Measurements from ENCODE around the gene SLC19A1.

Gene SLC19A1

DNA sequence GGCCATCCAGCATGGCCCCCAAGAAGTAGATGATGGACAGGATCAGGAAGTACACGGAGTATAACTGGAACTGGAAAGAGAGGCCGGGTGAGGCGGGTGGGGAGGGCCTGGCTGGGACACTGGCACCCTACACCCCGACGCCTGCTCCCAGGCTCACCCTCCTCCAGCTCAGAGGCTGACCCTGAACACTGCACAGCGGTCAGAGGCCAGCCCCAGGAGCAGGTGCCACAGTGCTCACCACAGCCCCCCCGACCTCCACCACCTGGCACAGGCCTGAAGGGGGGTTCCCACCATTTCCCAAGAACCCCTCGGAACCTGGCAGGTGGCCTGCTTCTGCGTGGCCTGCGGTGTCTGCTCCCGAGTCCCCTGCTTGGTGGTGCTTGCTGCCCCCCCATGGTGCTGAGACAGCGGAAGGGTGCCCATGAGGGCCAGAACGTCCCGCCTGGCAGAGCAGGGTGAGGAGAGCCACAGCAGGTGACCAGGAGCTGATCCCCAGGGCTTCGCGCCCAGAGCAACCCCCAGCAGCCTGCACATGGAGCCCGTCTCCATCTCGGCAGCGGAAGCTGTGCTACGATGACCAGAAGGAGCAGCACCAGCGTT lies 26.1 kb downstream of the SLC19A1 start:
- no peak overlapping the region for H3K9ac ChIP-seq (ENCODE audit: low read length)
- TF ChIP-seq, protein P1, sequence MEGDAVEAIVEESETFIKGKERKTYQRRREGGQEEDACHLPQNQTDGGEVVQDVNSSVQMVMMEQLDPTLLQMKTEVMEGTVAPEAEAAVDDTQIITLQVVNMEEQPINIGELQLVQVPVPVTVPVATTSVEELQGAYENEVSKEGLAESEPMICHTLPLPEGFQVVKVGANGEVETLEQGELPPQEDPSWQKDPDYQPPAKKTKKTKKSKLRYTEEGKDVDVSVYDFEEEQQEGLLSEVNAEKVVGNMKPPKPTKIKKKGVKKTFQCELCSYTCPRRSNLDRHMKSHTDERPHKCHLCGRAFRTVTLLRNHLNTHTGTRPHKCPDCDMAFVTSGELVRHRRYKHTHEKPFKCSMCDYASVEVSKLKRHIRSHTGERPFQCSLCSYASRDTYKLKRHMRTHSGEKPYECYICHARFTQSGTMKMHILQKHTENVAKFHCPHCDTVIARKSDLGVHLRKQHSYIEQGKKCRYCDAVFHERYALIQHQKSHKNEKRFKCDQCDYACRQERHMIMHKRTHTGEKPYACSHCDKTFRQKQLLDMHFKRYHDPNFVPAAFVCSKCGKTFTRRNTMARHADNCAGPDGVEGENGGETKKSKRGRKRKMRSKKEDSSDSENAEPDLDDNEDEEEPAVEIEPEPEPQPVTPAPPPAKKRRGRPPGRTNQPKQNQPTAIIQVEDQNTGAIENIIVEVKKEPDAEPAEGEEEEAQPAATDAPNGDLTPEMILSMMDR (IDR thresholded peaks at IDR 0.05; ENCODE audit: low read length), result no peak
- TF ChIP-seq EZH2phosphoT487 (IDR thresholded peaks at IDR 0.05; ENCODE audit: low read length) (no peak), EZH2 (optimal IDR thresholded peaks at IDR 0.05; ENCODE audit: low read depth, low read length) (no peak)
- no peak overlapping the region for H3K27ac ChIP-seq (ENCODE audit: low read length)
- no peaks in the 10 kb centered on the region for H3K4me1 ChIP-seq (ENCODE audit: low read length)
- no peaks in the 10 kb centered on the region for H3K36me3 ChIP-seq (replicated peaks; ENCODE audit: insufficient read depth, low read length)
- DNase-seq, result no peak
- H3F3A ChIP-seq (ENCODE audit: insufficient read depth, low read length), result no peaks in the 10 kb centered on the region
- H4K20me1 ChIP-seq (ENCODE audit: insufficient read depth, low read length), result no peaks in the 10 kb centered on the region
- 0 out of 2 replicates have a peak, but pooled peaks cover 9% of the 10 kb centered on the region for H3K79me2 ChIP-seq (ENCODE audit: low read length)
- no peaks in the 10 kb centered on the region for H3K9me2 ChIP-seq (replicated peaks; ENCODE audit: insufficient read depth, low read length)
- H2AFZ ChIP-seq (ENCODE audit: low read length), result no peak overlapping the region
- H3K9me3 ChIP-seq (replicated peaks; ENCODE audit: insufficient read depth, low read length), result no peaks in the 10 kb centered on the region
- no peak overlapping the region for H3K4me2 ChIP-seq (ENCODE audit: low read depth, low read length)
- H3K4me3 ChIP-seq (ENCODE audit: low read length), result no peak overlapping the region
- no peaks in the 10 kb centered on the region for H3K27me3 ChIP-seq (replicated peaks; ENCODE audit: insufficient read depth, low read length)

DNA sequence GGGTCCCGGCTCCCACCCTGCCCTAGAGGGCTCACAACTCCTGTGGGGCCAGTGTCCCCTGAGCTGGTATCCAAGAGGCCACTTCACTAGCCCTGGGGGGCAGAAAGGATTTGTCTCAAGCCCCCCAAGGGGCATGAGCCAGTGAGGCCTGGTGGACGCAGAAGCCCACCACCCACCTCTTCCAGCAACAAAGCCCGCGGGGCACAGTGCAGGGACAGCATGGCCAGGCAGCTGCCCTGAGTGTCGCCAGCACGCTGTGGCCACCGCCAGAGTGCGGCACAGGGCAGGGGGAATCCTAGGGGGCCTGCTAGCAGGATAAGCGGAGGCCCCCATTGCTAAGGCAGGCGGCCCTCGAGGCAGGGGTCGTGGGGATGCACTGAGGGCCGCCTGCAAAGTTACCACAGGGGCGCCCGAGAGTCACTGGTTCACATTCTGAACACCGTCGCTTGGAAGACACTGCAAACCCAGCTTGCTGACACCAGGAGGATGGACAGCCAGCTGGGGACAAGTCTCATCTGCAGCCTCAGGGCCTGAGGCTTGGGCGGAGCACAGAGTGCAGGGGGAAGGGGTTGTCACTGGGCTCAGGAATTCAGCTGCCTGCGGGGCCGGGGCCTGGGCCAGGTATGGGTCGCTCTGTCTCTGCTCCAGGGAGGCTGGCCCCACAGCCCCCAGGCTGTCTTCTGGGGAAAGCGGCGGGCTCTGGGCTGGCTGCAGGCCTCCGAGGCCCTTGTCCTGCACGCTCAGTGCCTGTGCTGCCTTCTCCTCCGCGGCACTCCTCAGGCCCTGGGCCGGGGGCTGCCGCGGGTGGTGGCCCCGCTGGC lies 26.8 kb downstream of the SLC19A1 start:
- H3K4me3 ChIP-seq (ENCODE audit: low read length), result no peak overlapping the region
- no peaks in the 10 kb centered on the region for H4K20me1 ChIP-seq (ENCODE audit: insufficient read depth, low read length)
- H3K4me1 ChIP-seq (ENCODE audit: low read length), result no peaks in the 10 kb centered on the region
- no peaks in the 10 kb centered on the region for H3K9me3 ChIP-seq (replicated peaks; ENCODE audit: insufficient read depth, low read length)
- no peak for DNase-seq
- H3F3A ChIP-seq (ENCODE audit: insufficient read depth, low read length), result no peaks in the 10 kb centered on the region
- H3K36me3 ChIP-seq (replicated peaks; ENCODE audit: insufficient read depth, low read length), result no peaks in the 10 kb centered on the region
- no peak overlapping the region for H3K4me2 ChIP-seq (ENCODE audit: low read depth, low read length)
- no peak overlapping the region for H3K9ac ChIP-seq (ENCODE audit: low read length)
- H3K79me2 ChIP-seq (ENCODE audit: low read length), result 0 out of 2 replicates have a peak, but pooled peaks cover 9% of the 10 kb centered on the region
- H3K9me2 ChIP-seq (replicated peaks; ENCODE audit: insufficient read depth, low read length), result no peaks in the 10 kb centered on the region
- no peak overlapping the region for H3K27ac ChIP-seq (ENCODE audit: low read length)
- no peak overlapping the region for H2AFZ ChIP-seq (ENCODE audit: low read length)
- H3K27me3 ChIP-seq (replicated peaks; ENCODE audit: insufficient read depth, low read length), result no peaks in the 10 kb centered on the region
- TF ChIP-seq, protein P1 (IDR thresholded peaks at IDR 0.05; ENCODE audit: low read length), result no peak
- no peak for TF ChIP-seq EZH2phosphoT487 (IDR thresholded peaks at IDR 0.05; ENCODE audit: low read length)
- TF ChIP-seq EZH2 (optimal IDR thresholded peaks at IDR 0.05; ENCODE audit: low read depth, low read length), result no peak

DNA sequence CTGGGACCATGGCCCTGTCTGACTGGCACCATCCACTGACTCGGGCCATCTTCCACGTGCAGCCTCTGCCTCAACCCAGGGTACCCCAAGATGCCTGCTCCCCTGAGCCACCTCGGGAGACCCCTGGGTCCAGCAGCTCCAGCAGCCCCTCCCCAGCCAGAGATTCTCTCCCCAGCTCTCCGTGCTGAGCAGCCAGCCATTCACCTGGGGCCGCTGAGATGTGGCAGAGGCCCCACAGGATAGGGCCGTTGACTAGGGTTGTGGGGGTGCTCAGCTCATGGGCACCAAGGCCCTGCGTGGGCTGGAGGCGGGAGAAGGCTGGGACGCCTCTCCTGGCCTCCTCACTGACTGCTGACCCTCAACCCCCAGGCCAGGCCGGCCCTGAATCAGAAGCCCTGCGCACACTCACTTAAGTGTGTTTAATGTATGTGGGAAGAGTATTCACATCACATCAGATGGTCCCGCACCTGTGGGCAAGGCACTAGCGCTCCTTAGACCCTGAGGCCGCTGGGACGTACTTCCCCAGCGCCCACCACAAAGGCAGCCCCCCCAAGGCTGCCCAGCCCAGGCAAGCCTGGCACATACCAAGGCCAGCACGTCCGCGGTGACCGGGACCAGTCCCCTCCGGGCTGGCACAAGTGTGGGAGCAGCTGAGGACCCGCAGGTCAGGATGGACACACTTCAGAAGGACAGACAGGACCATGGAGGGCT lies 27.8 kb downstream of the SLC19A1 start:
- no peaks in the 10 kb centered on the region for H3K9me3 ChIP-seq (replicated peaks; ENCODE audit: insufficient read depth, low read length)
- H2AFZ ChIP-seq (ENCODE audit: low read length), result no peak overlapping the region
- H3K9me2 ChIP-seq (replicated peaks; ENCODE audit: insufficient read depth, low read length), result no peaks in the 10 kb centered on the region
- H3K79me2 ChIP-seq (ENCODE audit: low read length), result 0 out of 2 replicates have a peak, but pooled peaks cover 6% of the 10 kb centered on the region
- H3K27me3 ChIP-seq (replicated peaks; ENCODE audit: insufficient read depth, low read length), result no peaks in the 10 kb centered on the region
- no peak for DNase-seq
- H3K27ac ChIP-seq (ENCODE audit: low read length), result no peak overlapping the region
- no peak overlapping the region for H3K4me3 ChIP-seq (ENCODE audit: low read length)
- TF ChIP-seq EZH2phosphoT487 (IDR thresholded peaks at IDR 0.05; ENCODE audit: low read length) (no peak), EZH2 (optimal IDR thresholded peaks at IDR 0.05; ENCODE audit: low read depth, low read length) (no peak)
- TF ChIP-seq, protein P1 (IDR thresholded peaks at IDR 0.05; ENCODE audit: low read length), result no peak
- H3K4me1 ChIP-seq (ENCODE audit: low read length), result no peaks in the 10 kb centered on the region
- H3K4me2 ChIP-seq (ENCODE audit: low read depth, low read length), result no peak overlapping the region
- H3K36me3 ChIP-seq (replicated peaks; ENCODE audit: insufficient read depth, low read length), result no peaks in the 10 kb centered on the region
- no peak overlapping the region for H3K9ac ChIP-seq (ENCODE audit: low read length)
- no peaks in the 10 kb centered on the region for H4K20me1 ChIP-seq (ENCODE audit: insufficient read depth, low read length)
- H3F3A ChIP-seq (ENCODE audit: insufficient read depth, low read length), result no peaks in the 10 kb centered on the region

All from MM.1S (cell line).